ENCODE data around the gene PHAF1. TPM values are rescaled to one million over a fixed set of nuclear protein-coding genes. Genes with fewer than 3 reads are reported as not detected.

Gene PHAF1
- total RNA-seq, 2 donors from 2014 or later = 10.0 to 14.0 TPM

- H3K27me3 ChIP-seq = no peaks in the 10 kb centered on the region
- TF ChIP-seq CTCF (IDR thresholded peaks at IDR 0.05) = no peak
- H3K27ac ChIP-seq = no peak overlapping the region
- H3K4me1 ChIP-seq = no peaks in the 10 kb centered on the region
- no peak overlapping the region for H3K4me3 ChIP-seq
- H3K36me3 ChIP-seq = no peaks in the 10 kb centered on the region
- no peak overlapping the region for H3K9ac ChIP-seq (ENCODE audit: low read depth in 2 of 2, low read length in 2 of 2)
- H3K9me3 ChIP-seq = no peaks in the 10 kb centered on the region
- DNase-seq = no peak
- intact Hi-C loops (cut with DNase I) = no loop called here
Measured at GRCh38 chr16:67087291-67087690, 22.4 kb upstream of the PHAF1 start.

GRCh38 chr16:67087803-67088202 lies 21.9 kb upstream of the PHAF1 start:
- Histone ChIP-seq H3K9ac (ENCODE audit: low read depth in 2 of 2, low read length in 2 of 2) (no peak overlapping the region), H3K27ac (no peak overlapping the region), H3K36me3 (no peaks in the 10 kb centered on the region), H3K9me3 (no peaks in the 10 kb centered on the region), H3K27me3 (no peaks in the 10 kb centered on the region), H3K4me1 (no peaks in the 10 kb centered on the region), H3K4me3 (no peak overlapping the region)
- DNase-seq = no peak
- intact Hi-C loops (cut with DNase I) = no loop called here
- no peak for TF ChIP-seq CTCF (IDR thresholded peaks at IDR 0.05)

- no peak for DNase-seq
- intact Hi-C loops (cut with DNase I) = no loop called here
- no peak overlapping the region for H3K4me3 ChIP-seq
- H3K36me3 ChIP-seq = no peaks in the 10 kb centered on the region
- H3K27me3 ChIP-seq = no peaks in the 10 kb centered on the region
- H3K9me3 ChIP-seq = no peaks in the 10 kb centered on the region
- no peak overlapping the region for H3K9ac ChIP-seq (ENCODE audit: low read depth in 2 of 2, low read length in 2 of 2)
- no peak overlapping the region for H3K27ac ChIP-seq
- no peak for TF ChIP-seq CTCF (IDR thresholded peaks at IDR 0.05)
- H3K4me1 ChIP-seq = no peaks in the 10 kb centered on the region
Measured at GRCh38 chr16:67088551-67088950, 21.2 kb upstream of the PHAF1 start.

- H3K4me1 ChIP-seq = no peaks in the 10 kb centered on the region
- H3K27ac ChIP-seq = no peak overlapping the region
- no peak overlapping the region for H3K9ac ChIP-seq (ENCODE audit: low read depth in 2 of 2, low read length in 2 of 2)
- intact Hi-C loops (cut with DNase I) = no loop called here
- no peak for TF ChIP-seq CTCF (IDR thresholded peaks at IDR 0.05)
- no peak overlapping the region for H3K4me3 ChIP-seq
- H3K36me3 ChIP-seq = no peaks in the 10 kb centered on the region
- DNase-seq = no peak
- no peaks in the 10 kb centered on the region for H3K27me3 ChIP-seq
- H3K9me3 ChIP-seq = no peaks in the 10 kb centered on the region
Measured at GRCh38 chr16:67089101-67089500, 20.6 kb upstream of the PHAF1 start.

- DNase-seq = no peak
- H3K9me3 ChIP-seq = no peaks in the 10 kb centered on the region
Measured at GRCh38 chr16:67091906-67092566, 17.7 kb upstream of the PHAF1 start.

More at GRCh38 chr16:67091906-67092566, 17.7 kb upstream of the PHAF1 start:
- no peak overlapping the region for H3K9ac ChIP-seq (ENCODE audit: low read depth in 2 of 2, low read length in 2 of 2)
- H3K4me1 ChIP-seq = no peaks in the 10 kb centered on the region
- intact Hi-C loops (cut with DNase I) = no loop called here
- H3K27me3 ChIP-seq = no peaks in the 10 kb centered on the region
- H3K4me3 ChIP-seq = no peak overlapping the region
- H3K27ac ChIP-seq = no peak overlapping the region
- H3K36me3 ChIP-seq = no peaks in the 10 kb centered on the region
- TF ChIP-seq CTCF (IDR thresholded peaks at IDR 0.05) = no peak

Data from colonic mucosa (tissue), 4 donors.